ENCODE data around the gene NELL2.

NELL2 gene

GRCh38 chr12:44649693-44650092 is 226.4 kb downstream of the NELL2 start:
- Histone ChIP-seq H3K27ac (ENCODE audit: low read depth in 2 of 2, low read length in 2 of 2) (no peak overlapping the region), H3K4me1 (ENCODE audit: control insufficient read depth in 2 of 2, insufficient read depth in 2 of 2, low read length in 2 of 2) (no peaks in the 10 kb centered on the region), H3K4me3 (ENCODE audit: low read length in 2 of 2) (no peak overlapping the region), H3K36me3 (ENCODE audit: control insufficient read depth in 2 of 2, insufficient read depth in 2 of 2, low read length in 2 of 2) (no peaks in the 10 kb centered on the region), H3K9me3 (ENCODE audit: control insufficient read depth in 2 of 2, low read length in 2 of 2) (no peaks in the 10 kb centered on the region), H3K9ac (ENCODE audit: low read depth in 1 of 2, low read length in 2 of 2) (no peak overlapping the region), H3K27me3 (ENCODE audit: control insufficient read depth in 2 of 2, insufficient read depth in 2 of 2, low read length in 2 of 2) (no peaks in the 10 kb centered on the region)

GRCh38 chr12:44647917-44648690 is 228.0 kb downstream of the NELL2 start:
- no peaks in the 10 kb centered on the region for H3K9me3 ChIP-seq (ENCODE audit: control insufficient read depth in 2 of 2, low read length in 2 of 2)
- H3K27ac ChIP-seq (ENCODE audit: low read depth in 2 of 2, low read length in 2 of 2), result no peak overlapping the region
- H3K4me1 ChIP-seq (ENCODE audit: control insufficient read depth in 2 of 2, insufficient read depth in 2 of 2, low read length in 2 of 2), result no peaks in the 10 kb centered on the region
- no peak overlapping the region for H3K4me3 ChIP-seq (ENCODE audit: low read length in 2 of 2)
- H3K27me3 ChIP-seq (ENCODE audit: control insufficient read depth in 2 of 2, insufficient read depth in 2 of 2, low read length in 2 of 2), result no peaks in the 10 kb centered on the region
- no peak overlapping the region for H3K9ac ChIP-seq (ENCODE audit: low read depth in 1 of 2, low read length in 2 of 2)
- H3K36me3 ChIP-seq (ENCODE audit: control insufficient read depth in 2 of 2, insufficient read depth in 2 of 2, low read length in 2 of 2), result no peaks in the 10 kb centered on the region

DNA sequence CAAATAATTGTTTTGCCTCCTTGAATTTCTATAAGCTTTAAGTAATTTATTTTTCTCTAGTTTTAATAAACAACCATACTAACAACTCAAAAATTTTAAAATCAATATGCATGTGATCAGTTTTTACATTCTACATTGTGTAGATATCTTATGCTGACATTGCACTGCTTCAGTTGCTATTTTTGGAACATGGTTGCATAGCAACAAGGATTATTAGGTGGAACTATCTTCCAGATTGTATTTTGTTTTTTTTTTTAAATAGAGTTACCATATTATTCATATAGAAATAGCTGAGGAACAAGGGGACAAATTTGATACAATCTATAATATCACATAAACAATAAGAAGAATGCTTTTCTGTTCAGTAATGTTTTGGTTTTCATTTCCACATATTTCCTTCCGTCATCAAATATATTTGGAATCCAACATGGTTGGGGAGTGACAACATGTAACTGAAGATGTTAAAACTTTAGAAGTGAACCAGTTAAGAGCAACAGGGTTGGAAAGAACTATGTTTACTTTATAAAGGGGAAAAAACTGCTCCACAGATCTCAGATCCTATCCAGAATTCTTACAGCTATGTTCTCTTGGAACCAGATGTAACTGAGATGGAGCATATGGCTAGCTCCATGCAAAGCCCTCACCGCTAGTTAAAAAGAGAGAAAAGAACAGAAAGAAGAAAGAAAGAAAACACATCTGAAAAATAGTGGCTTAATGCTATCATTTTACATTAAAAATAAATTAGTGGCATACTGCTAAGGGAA is 235.5 kb downstream of the NELL2 start:
- H3K27me3 ChIP-seq (ENCODE audit: control insufficient read depth in 2 of 2, insufficient read depth in 2 of 2, low read length in 2 of 2), result no peaks in the 10 kb centered on the region
- H3K9ac ChIP-seq (ENCODE audit: low read depth in 1 of 2, low read length in 2 of 2), result no peak overlapping the region
- H3K9me3 ChIP-seq (ENCODE audit: control insufficient read depth in 2 of 2, low read length in 2 of 2), result no peaks in the 10 kb centered on the region
- no peaks in the 10 kb centered on the region for H3K4me1 ChIP-seq (ENCODE audit: control insufficient read depth in 2 of 2, insufficient read depth in 2 of 2, low read length in 2 of 2)
- H3K36me3 ChIP-seq (ENCODE audit: control insufficient read depth in 2 of 2, insufficient read depth in 2 of 2, low read length in 2 of 2), result no peaks in the 10 kb centered on the region
- no peak overlapping the region for H3K27ac ChIP-seq (ENCODE audit: low read depth in 2 of 2, low read length in 2 of 2)
- H3K4me3 ChIP-seq (ENCODE audit: low read length in 2 of 2), result no peak overlapping the region

DNA sequence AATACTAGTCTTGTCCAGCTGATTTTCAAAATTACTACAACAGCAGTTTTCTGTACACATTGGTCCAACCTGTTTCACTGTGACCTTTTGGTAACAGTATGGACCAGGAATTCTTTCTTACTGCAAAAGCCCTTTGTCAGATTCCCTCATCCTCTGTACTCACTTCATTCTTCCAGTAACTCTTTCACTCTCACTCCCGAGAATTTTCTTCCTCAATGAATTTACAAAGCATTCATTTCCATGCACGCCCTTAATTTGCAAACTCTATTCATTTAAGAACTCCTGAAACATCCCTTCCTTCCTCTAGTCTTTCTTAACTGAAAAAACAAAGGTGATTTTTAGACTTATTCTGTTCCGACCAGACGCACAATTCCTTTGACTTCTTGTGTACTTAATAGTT is 238.2 kb downstream of the NELL2 start:
- no peak overlapping the region for H3K4me3 ChIP-seq (ENCODE audit: low read length in 2 of 2)
- no peaks in the 10 kb centered on the region for H3K4me1 ChIP-seq (ENCODE audit: control insufficient read depth in 2 of 2, insufficient read depth in 2 of 2, low read length in 2 of 2)
- H3K27me3 ChIP-seq (ENCODE audit: control insufficient read depth in 2 of 2, insufficient read depth in 2 of 2, low read length in 2 of 2), result no peaks in the 10 kb centered on the region
- no peaks in the 10 kb centered on the region for H3K36me3 ChIP-seq (ENCODE audit: control insufficient read depth in 2 of 2, insufficient read depth in 2 of 2, low read length in 2 of 2)
- no peaks in the 10 kb centered on the region for H3K9me3 ChIP-seq (ENCODE audit: control insufficient read depth in 2 of 2, low read length in 2 of 2)
- no peak overlapping the region for H3K9ac ChIP-seq (ENCODE audit: low read depth in 1 of 2, low read length in 2 of 2)
- H3K27ac ChIP-seq (ENCODE audit: low read depth in 2 of 2, low read length in 2 of 2), result no peak overlapping the region

DNA sequence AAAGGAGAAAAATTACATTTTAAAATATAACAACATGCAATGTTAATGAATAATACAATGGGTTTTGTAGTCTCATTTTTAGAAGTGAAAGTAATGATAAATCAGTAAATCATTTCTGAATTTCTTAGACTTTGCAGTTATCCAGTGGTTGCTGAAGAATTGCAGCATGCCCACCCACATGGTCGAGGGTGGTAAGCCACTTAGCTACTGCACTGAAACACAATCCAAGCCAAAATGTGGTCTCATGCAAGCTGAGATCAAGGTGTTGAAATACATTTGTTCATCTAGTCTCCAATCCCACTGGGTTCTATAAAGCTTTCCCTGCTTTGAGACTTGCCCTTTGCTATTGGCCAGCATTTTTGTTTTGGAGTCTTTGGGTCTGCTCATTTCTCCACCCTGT is 247.9 kb downstream of the NELL2 start:
- Histone ChIP-seq H3K9me3 (ENCODE audit: control insufficient read depth in 2 of 2, low read length in 2 of 2) (no peaks in the 10 kb centered on the region), H3K27ac (ENCODE audit: low read depth in 2 of 2, low read length in 2 of 2) (no peak overlapping the region), H3K36me3 (ENCODE audit: control insufficient read depth in 2 of 2, insufficient read depth in 2 of 2, low read length in 2 of 2) (no peaks in the 10 kb centered on the region), H3K9ac (ENCODE audit: low read depth in 1 of 2, low read length in 2 of 2) (no peak overlapping the region), H3K4me1 (ENCODE audit: control insufficient read depth in 2 of 2, insufficient read depth in 2 of 2, low read length in 2 of 2) (no peaks in the 10 kb centered on the region), H3K27me3 (ENCODE audit: control insufficient read depth in 2 of 2, insufficient read depth in 2 of 2, low read length in 2 of 2) (no peaks in the 10 kb centered on the region), H3K4me3 (ENCODE audit: low read length in 2 of 2) (no peak overlapping the region)

- Histone ChIP-seq H3K9me3 (ENCODE audit: control insufficient read depth in 2 of 2, low read length in 2 of 2) (no peaks in the 10 kb centered on the region), H3K27me3 (ENCODE audit: control insufficient read depth in 2 of 2, insufficient read depth in 2 of 2, low read length in 2 of 2) (no peaks in the 10 kb centered on the region), H3K36me3 (ENCODE audit: control insufficient read depth in 2 of 2, insufficient read depth in 2 of 2, low read length in 2 of 2) (no peaks in the 10 kb centered on the region), H3K27ac (ENCODE audit: low read depth in 2 of 2, low read length in 2 of 2) (no peak overlapping the region), H3K4me1 (ENCODE audit: control insufficient read depth in 2 of 2, insufficient read depth in 2 of 2, low read length in 2 of 2) (no peaks in the 10 kb centered on the region), H3K9ac (ENCODE audit: low read depth in 1 of 2, low read length in 2 of 2) (no peak overlapping the region), H3K4me3 (ENCODE audit: low read length in 2 of 2) (no peak overlapping the region)
Measured at GRCh38 chr12:44627387-44628166, 248.5 kb downstream of the NELL2 start.

- Histone ChIP-seq H3K27ac (ENCODE audit: low read depth in 2 of 2, low read length in 2 of 2) (no peak overlapping the region), H3K27me3 (ENCODE audit: control insufficient read depth in 2 of 2, insufficient read depth in 2 of 2, low read length in 2 of 2) (no peaks in the 10 kb centered on the region), H3K9me3 (ENCODE audit: control insufficient read depth in 2 of 2, low read length in 2 of 2) (no peaks in the 10 kb centered on the region), H3K4me3 (ENCODE audit: low read length in 2 of 2) (no peak overlapping the region), H3K9ac (ENCODE audit: low read depth in 1 of 2, low read length in 2 of 2) (no peak overlapping the region), H3K36me3 (ENCODE audit: control insufficient read depth in 2 of 2, insufficient read depth in 2 of 2, low read length in 2 of 2) (no peaks in the 10 kb centered on the region), H3K4me1 (ENCODE audit: control insufficient read depth in 2 of 2, insufficient read depth in 2 of 2, low read length in 2 of 2) (no peaks in the 10 kb centered on the region)
Measured at GRCh38 chr12:44626883-44627282, 249.2 kb downstream of the NELL2 start.

GRCh38 chr12:44618946-44619345 is 257.2 kb downstream of the NELL2 start:
- Histone ChIP-seq H3K9me3 (ENCODE audit: control insufficient read depth in 2 of 2, low read length in 2 of 2) (no peaks in the 10 kb centered on the region), H3K9ac (ENCODE audit: low read depth in 1 of 2, low read length in 2 of 2) (no peak overlapping the region), H3K4me3 (ENCODE audit: low read length in 2 of 2) (no peak overlapping the region), H3K4me1 (ENCODE audit: control insufficient read depth in 2 of 2, insufficient read depth in 2 of 2, low read length in 2 of 2) (no peaks in the 10 kb centered on the region), H3K36me3 (ENCODE audit: control insufficient read depth in 2 of 2, insufficient read depth in 2 of 2, low read length in 2 of 2) (no peaks in the 10 kb centered on the region), H3K27ac (ENCODE audit: low read depth in 2 of 2, low read length in 2 of 2) (no peak overlapping the region), H3K27me3 (ENCODE audit: control insufficient read depth in 2 of 2, insufficient read depth in 2 of 2, low read length in 2 of 2) (no peaks in the 10 kb centered on the region)

- H3K4me1 ChIP-seq (ENCODE audit: control insufficient read depth in 2 of 2, insufficient read depth in 2 of 2, low read length in 2 of 2), result no peaks in the 10 kb centered on the region
- H3K4me3 ChIP-seq (ENCODE audit: low read length in 2 of 2), result no peak overlapping the region
- no peaks in the 10 kb centered on the region for H3K9me3 ChIP-seq (ENCODE audit: control insufficient read depth in 2 of 2, low read length in 2 of 2)
- H3K27me3 ChIP-seq (ENCODE audit: control insufficient read depth in 2 of 2, insufficient read depth in 2 of 2, low read length in 2 of 2), result no peaks in the 10 kb centered on the region
- no peak overlapping the region for H3K27ac ChIP-seq (ENCODE audit: low read depth in 2 of 2, low read length in 2 of 2)
- H3K9ac ChIP-seq (ENCODE audit: low read depth in 1 of 2, low read length in 2 of 2), result no peak overlapping the region
- H3K36me3 ChIP-seq (ENCODE audit: control insufficient read depth in 2 of 2, insufficient read depth in 2 of 2, low read length in 2 of 2), result no peaks in the 10 kb centered on the region
Measured at GRCh38 chr12:44616402-44616801, 259.7 kb downstream of the NELL2 start.

GRCh38 chr12:44611538-44611937 is 264.6 kb downstream of the NELL2 start:
- Histone ChIP-seq H3K36me3 (ENCODE audit: control insufficient read depth in 2 of 2, insufficient read depth in 2 of 2, low read length in 2 of 2) (no peaks in the 10 kb centered on the region), H3K4me3 (ENCODE audit: low read length in 2 of 2) (no peak overlapping the region), H3K27me3 (ENCODE audit: control insufficient read depth in 2 of 2, insufficient read depth in 2 of 2, low read length in 2 of 2) (no peaks in the 10 kb centered on the region), H3K27ac (ENCODE audit: low read depth in 2 of 2, low read length in 2 of 2) (no peak overlapping the region), H3K9me3 (ENCODE audit: control insufficient read depth in 2 of 2, low read length in 2 of 2) (no peaks in the 10 kb centered on the region), H3K9ac (ENCODE audit: low read depth in 1 of 2, low read length in 2 of 2) (no peak overlapping the region), H3K4me1 (ENCODE audit: control insufficient read depth in 2 of 2, insufficient read depth in 2 of 2, low read length in 2 of 2) (no peaks in the 10 kb centered on the region)

Data from mucosa of rectum (tissue), 2 donors.